Mesenchymal stem cell (in vitro differentiated cells and primary cell): ENCODE data around the gene DTX4.
A peak's percentile ranks its signal among the peaks of the same experiment; 100 is the strongest.

Source experiments
- DNase-seq: peaks from one replicate; pipeline ENCODE4 v3.0.0-alpha.2; 2013
- H2AFZ ChIP-seq: one replicate; pipeline ENCODE4 v1.6.1; 2013; ENCODE audit warnings: low read depth, mild to moderate bottlenecking, control low read depth, inconsistent platforms, low read length, moderate library complexity
- H2AK5ac ChIP-seq: 2 replicates; pipeline ENCODE4 v1.6.1; 2013; ENCODE audit warnings: low read length, moderate library complexity, mild to moderate bottlenecking, inconsistent platforms; ENCODE audit not compliant: severe bottlenecking
- H2BK120ac ChIP-seq: one replicate; pipeline ENCODE4 v1.6.1; 2013; ENCODE audit warnings: low read depth, mild to moderate bottlenecking, inconsistent platforms, low read length, moderate library complexity
- H2BK12ac ChIP-seq, 2 experiments: one replicate each; pipeline ENCODE4 v1.6.1; 2013; ENCODE audit warnings: inconsistent platforms in 2 of 2, low read length in 2 of 2, mild to moderate bottlenecking in 2 of 2, moderate library complexity in 2 of 2, control low read depth in 1 of 2
- H2BK15ac ChIP-seq: one replicate; pipeline ENCODE4 v1.6.1; 2013; ENCODE audit warnings: mild to moderate bottlenecking, low read depth, inconsistent platforms; ENCODE audit not compliant: poor library complexity, severe bottlenecking
- H2BK5ac ChIP-seq: 2 replicates; pipeline ENCODE4 v1.6.1; 2013; ENCODE audit warnings: low read depth, mild to moderate bottlenecking, low read length, control low read depth, inconsistent platforms; ENCODE audit not compliant: poor library complexity, severe bottlenecking
- H3K14ac ChIP-seq, 2 experiments: one replicate each; pipeline ENCODE4 v1.6.1; 2013; ENCODE audit warnings: inconsistent platforms in 2 of 2, low read length in 2 of 2, control low read depth in 1 of 2, mild to moderate bottlenecking in 1 of 2, moderate library complexity in 1 of 2
- H3K18ac ChIP-seq, 2 experiments: one replicate each; pipeline ENCODE4 v1.6.1; 2013; ENCODE audit warnings: inconsistent platforms in 2 of 2, low read length in 2 of 2, control low read depth in 1 of 2, low read depth in 1 of 2, mild to moderate bottlenecking in 1 of 2
- H3K23ac ChIP-seq, 2 experiments: one replicate each; pipeline ENCODE4 v1.6.1; 2013; ENCODE audit warnings: inconsistent platforms in 2 of 2, low read length in 2 of 2, mild to moderate bottlenecking in 2 of 2, moderate library complexity in 2 of 2, control low read depth in 1 of 2
- H3K27ac ChIP-seq: 2 replicates; pipeline ENCODE4 v1.5.1; 2013; ENCODE audit warnings: mild to moderate bottlenecking, moderate library complexity, low read length, control low read depth, inconsistent platforms; ENCODE audit not compliant: poor library complexity, severe bottlenecking
- H3K27me3 ChIP-seq, 2 experiments: 2 replicates each; pipeline versions ENCODE4 v1.6.1 to v1.7.0; 2013; ENCODE audit warnings: low read length in 2 of 2, mild to moderate bottlenecking in 2 of 2, moderate library complexity in 2 of 2, control low read depth in 1 of 2, inconsistent platforms in 1 of 2; ENCODE audit not compliant: control insufficient read depth in 1 of 2, insufficient read depth in 1 of 2
- H3K36me3 ChIP-seq, 2 experiments: 2 replicates each; pipeline versions ENCODE4 v1.6.1 to v1.7.0; 2013; ENCODE audit warnings: low read length in 2 of 2, control low read depth in 1 of 2, inconsistent platforms in 1 of 2, low read depth in 1 of 2, mild to moderate bottlenecking in 1 of 2; ENCODE audit not compliant: insufficient read depth in 2 of 2, control insufficient read depth in 1 of 2
- H3K4ac ChIP-seq, 2 experiments: one replicate each; pipeline ENCODE4 v1.6.1; 2013; ENCODE audit warnings: inconsistent platforms in 2 of 2, low read length in 2 of 2, mild to moderate bottlenecking in 2 of 2, moderate library complexity in 2 of 2, control low read depth in 1 of 2, low read depth in 1 of 2
- H3K4me1 ChIP-seq: 2 replicates; pipeline ENCODE4 v1.6.1; 2013; ENCODE audit warnings: low read depth, low read length, control low read depth; ENCODE audit not compliant: control insufficient read depth, insufficient read depth
- H3K4me2 ChIP-seq: 2 replicates; pipeline ENCODE4 v1.6.1; 2013; ENCODE audit warnings: low read length, mild to moderate bottlenecking, inconsistent platforms; ENCODE audit not compliant: poor library complexity, severe bottlenecking
- H3K4me3 ChIP-seq, 2 experiments: 2 replicates each; pipeline versions ENCODE4 v1.5.1 to v1.7.0; 2013; ENCODE audit warnings: low read length in 2 of 2, mild to moderate bottlenecking in 2 of 2, control low read depth in 1 of 2, low read depth in 1 of 2; ENCODE audit not compliant: insufficient read depth in 1 of 2
- H3K79me1 ChIP-seq: replicated peaks from 2 replicates; pipeline ENCODE4 v1.6.1; 2013; ENCODE audit warnings: mild to moderate bottlenecking, control low read depth, low read length, inconsistent platforms; ENCODE audit not compliant: poor library complexity, severe bottlenecking
- H3K9ac ChIP-seq: 2 replicates; pipeline ENCODE4 v1.7.0; 2013; ENCODE audit warnings: mild to moderate bottlenecking, low read length, moderate library complexity
- H3K9me3 ChIP-seq: 2 replicates; pipeline ENCODE4 v1.7.0; 2013; ENCODE audit warnings: mild to moderate bottlenecking, low read length; ENCODE audit not compliant: control insufficient read depth
- H4K8ac ChIP-seq: one replicate; pipeline ENCODE4 v1.6.1; 2013; ENCODE audit warnings: inconsistent platforms, mild to moderate bottlenecking, low read length, moderate library complexity
- H4K91ac ChIP-seq: one replicate; pipeline ENCODE4 v1.6.1; 2013; ENCODE audit warnings: mild to moderate bottlenecking, low read length, inconsistent platforms
- WGBS: methylation state at CpG from one replicate; pipeline ENCODE4 v1.1.7; 2013; ENCODE audit warnings: mixed read lengths; 5-methylcytosine and 5-hydroxymethylcytosine counted together

The DTX4 gene

GRCh38 chr11:59144096-59144495 lies 27.8 kb upstream of the DTX4 start:
- H3K4me2 ChIP-seq: peak overlapping the region; percentile 93
- 81% methylated on average over 1 of the region's 1 CpG for WGBS
- peaks cover 0 to 12% of the 10 kb centered on the region in 2 experiments for H3K36me3 ChIP-seq
- no peak overlapping the region for H3K4ac ChIP-seq
- H2BK15ac ChIP-seq: no peak overlapping the region
- H3K18ac ChIP-seq: no peak overlapping the region
- H3K79me1 ChIP-seq: peaks cover 11% of the 10 kb centered on the region
- peak overlapping the region; percentile 93 for H3K9ac ChIP-seq
- no peak overlapping the region for H3K23ac ChIP-seq
- H2AFZ ChIP-seq: no peak overlapping the region
- H3K27me3 ChIP-seq: no peaks in the 10 kb centered on the region
- H3K14ac ChIP-seq: no peak overlapping the region
- no peak overlapping the region for H2BK120ac ChIP-seq
- no peak overlapping the region for H2BK5ac ChIP-seq
- no peak overlapping the region for H4K8ac ChIP-seq
- H3K9me3 ChIP-seq: no peaks in the 10 kb centered on the region
- H3K27ac ChIP-seq: peak overlapping the region; percentile 57
- peak overlapping the region in 1 of 2 experiments; percentile 85 for H3K4me3 ChIP-seq
- no peak overlapping the region for H4K91ac ChIP-seq
- no peak for DNase-seq
- H2BK12ac ChIP-seq: no peak overlapping the region
- H2AK5ac ChIP-seq: no peak overlapping the region
- peaks cover 9% of the 10 kb centered on the region for H3K4me1 ChIP-seq

- Histone ChIP-seq H2AK5ac (no peak overlapping the region), H4K91ac (peak overlapping the region; percentile 41), H3K14ac (no peak overlapping the region), H3K18ac (peak overlapping the region in 1 of 2 experiments; percentile 57), H3K23ac (no peak overlapping the region), H3K79me1 (peaks cover 11% of the 10 kb centered on the region), H3K27ac (peak overlapping the region; percentile 57), H2BK15ac (peak overlapping the region; percentile 45), H2AFZ (peak overlapping the region; percentile 6), H3K4ac (no peak overlapping the region), H2BK120ac (no peak overlapping the region), H3K4me1 (peaks cover 9% of the 10 kb centered on the region), H4K8ac (peak overlapping the region; percentile 48), H3K36me3 (peaks cover 0 to 16% of the 10 kb centered on the region in 2 experiments), H3K9me3 (no peaks in the 10 kb centered on the region), H3K4me2 (peak overlapping the region; percentile 93), H3K9ac (peak overlapping the region; percentile 93), H2BK5ac (no peak overlapping the region), H2BK12ac (no peak overlapping the region), H3K27me3 (no peaks in the 10 kb centered on the region), H3K4me3 (peak overlapping the region; percentile 61 to 85)
- peak; percentile 87 for DNase-seq
- WGBS: under 1% methylated on average over 39 of the region's 39 CpGs
These were observed 27.2 kb upstream of the DTX4 start for GRCh38 chr11:59144579-59145345.

- Histone ChIP-seq H3K4me1 (peaks cover 9% of the 10 kb centered on the region), H3K27me3 (no peaks in the 10 kb centered on the region), H3K4ac (no peak overlapping the region), H3K36me3 (peaks cover 0 to 22% of the 10 kb centered on the region in 2 experiments), H2BK5ac (no peak overlapping the region), H3K4me2 (no peak overlapping the region), H2AFZ (no peak overlapping the region), H3K9ac (peak overlapping the region; percentile 93), H2BK12ac (no peak overlapping the region), H2BK15ac (no peak overlapping the region), H3K4me3 (peak overlapping the region in 1 of 2 experiments; percentile 85), H2AK5ac (no peak overlapping the region), H3K18ac (no peak overlapping the region), H3K79me1 (peaks cover 9% of the 10 kb centered on the region), H3K27ac (no peak overlapping the region), H2BK120ac (no peak overlapping the region), H4K91ac (no peak overlapping the region), H3K23ac (no peak overlapping the region), H3K14ac (no peak overlapping the region), H3K9me3 (no peaks in the 10 kb centered on the region), H4K8ac (no peak overlapping the region)
- DNase-seq: peak; percentile 57
- WGBS: 28% methylated on average over 3 of the region's 4 CpGs
These were observed 26.4 kb upstream of the DTX4 start for GRCh38 chr11:59145534-59145933.

- Histone ChIP-seq H3K23ac (no peak overlapping the region), H3K4me1 (no peaks in the 10 kb centered on the region), H3K36me3 (peaks cover 0 to 32% of the 10 kb centered on the region in 2 experiments), H3K4ac (no peak overlapping the region), H2BK12ac (no peak overlapping the region), H3K9me3 (no peaks in the 10 kb centered on the region), H2BK5ac (no peak overlapping the region), H2AK5ac (no peak overlapping the region), H2BK15ac (no peak overlapping the region), H2BK120ac (no peak overlapping the region), H2AFZ (no peak overlapping the region), H3K4me2 (no peak overlapping the region), H3K18ac (no peak overlapping the region), H3K4me3 (no peak overlapping the region), H3K27ac (no peak overlapping the region), H4K91ac (no peak overlapping the region), H4K8ac (no peak overlapping the region), H3K14ac (no peak overlapping the region), H3K79me1 (peaks cover 8% of the 10 kb centered on the region), H3K9ac (no peak overlapping the region), H3K27me3 (no peaks in the 10 kb centered on the region)
- WGBS: 97% methylated on average over 1 of the region's 1 CpG
- no peak for DNase-seq
These were observed 20.2 kb upstream of the DTX4 start for GRCh38 chr11:59151761-59152160.
